HCT116 (cell line): ENCODE data around the gene LRRC2. TPM values are rescaled to one million over a fixed set of nuclear protein-coding genes. Genes with fewer than 3 reads are reported as not detected.

Experiments used
- ATAC-seq: fragments of 200-7000 bp; cut with Tn5 transposase; 2 replicates; pipeline ENCODE4 v1.9.1; 2020; ENCODE audit warnings: mild to moderate bottlenecking, moderate library complexity
- BruUV-seq: library from RNA; stranded (reverse); fragments of 400-500 nt; replicated peaks from 2 replicates; lab custom pipeline; 2021; lab: Mats Ljungman, UMichigan
- CTCF ChIA-PET: fragments of 300-600 bp; sonication (Branson Sonifier 250); formaldehyde crosslinking; loops from one replicate; lab custom pipeline; 2021; ENCODE audit warnings: antibody characterized with exemption; lab: Charles Lee
- POLR2A ChIA-PET: fragments of 300-600, 350-600 bp; sonication (Branson Sonifier 250); formaldehyde crosslinking; loops from one replicate; lab custom pipeline; 2021; ENCODE audit warnings: antibody characterized with exemption; lab: Charles Lee
- RAD21 ChIA-PET, 2 experiments: fragments of 300-600 bp; sonication (Branson Sonifier 250); formaldehyde crosslinking; loops; one replicate each; lab custom pipeline; 2023; ENCODE audit warnings: low total read pairs in 2 of 2; ENCODE audit not compliant: uncharacterized antibody in 2 of 2, unreplicated experiment in 2 of 2, low non-redundant PET in 1 of 2; lab: Charles Lee
- DNase-seq: peaks from one replicate; pipeline ENCODE4 v3.0.0-alpha.2; 2010; ENCODE audit warnings: low read depth, low spot score
- H2AFZ ChIP-seq: fragments of 200-600 bp; shearing (Covaris generic), sonication (generic); 2 replicates; pipeline ENCODE4 v1.6.1; 2017; ENCODE audit warnings: low read depth, mixed run types, mixed read lengths, antibody characterized with exemption, low read length; ENCODE audit not compliant: poor library complexity, severe bottlenecking
- H3K27ac ChIP-seq: 2 replicates; pipeline ENCODE4 v1.5.1; 2012; ENCODE audit warnings: low read depth, low read length
- H3K27me3 ChIP-seq: fragments of 200-600 bp; sonication (generic); 2 replicates; pipeline ENCODE4 v1.6.1; 2016; ENCODE audit warnings: mixed run types, low read length, mixed read lengths; ENCODE audit not compliant: insufficient read depth
- H3K36me3 ChIP-seq, 2 experiments: fragments of 200-500 bp in 1 of 2; fragments of 200-600 bp in 1 of 2; sonication (Bioruptor generic) in 1 of 2; sonication (generic) in 1 of 2; 2 replicates each; pipeline versions ENCODE4 v1.5.1 to v1.6.1; 2014 to 2016; ENCODE audit warnings: low read length in 2 of 2, inconsistent platforms in 1 of 2, mixed read lengths in 1 of 2, mixed run types in 1 of 2; ENCODE audit not compliant: insufficient read depth in 2 of 2, control insufficient read depth in 1 of 2
- H3K4me1 ChIP-seq, 2 experiments: fragments of 200-600 bp in 1 of 2; sonication (generic) in 1 of 2; 2 replicates each; pipeline versions ENCODE4 v1.5.1 to v1.6.1; 2012 to 2017; ENCODE audit warnings: low read length in 2 of 2, inconsistent platforms in 1 of 2, mild to moderate bottlenecking in 1 of 2, mixed read lengths in 1 of 2, mixed run types in 1 of 2, moderate library complexity in 1 of 2; ENCODE audit not compliant: insufficient read depth in 2 of 2, control insufficient read depth in 1 of 2
- H3K4me2 ChIP-seq: fragments of 200-600 bp; sonication (generic); 2 replicates; pipeline ENCODE4 v1.6.1; 2017; ENCODE audit warnings: mixed run types, low read length, mixed read lengths
- H3K4me3 ChIP-seq, 2 experiments: fragments of 200-600 bp in 1 of 2; sonication (generic) in 1 of 2; replicated peaks in 1 of 2; 2 replicates each; pipeline ENCODE4 v1.5.1; 2011 to 2016; ENCODE audit warnings: low read length in 2 of 2, control low read depth in 1 of 2, low read depth in 1 of 2, mild to moderate bottlenecking in 1 of 2, mixed read lengths in 1 of 2, mixed run types in 1 of 2
- H3K79me2 ChIP-seq: fragments of 200-600 bp; sonication (generic); 2 replicates; pipeline ENCODE4 v1.6.1; 2017; ENCODE audit warnings: mild to moderate bottlenecking, mixed run types, low read length, moderate library complexity, mixed read lengths; ENCODE audit not compliant: insufficient read depth
- H3K9ac ChIP-seq: fragments of 200-600 bp; sonication (generic); 2 replicates; pipeline ENCODE4 v1.6.1; 2016; ENCODE audit warnings: low read length, mixed read lengths
- H3K9me2 ChIP-seq: fragments of 200-600 bp; sonication (generic), shearing (Covaris generic); 2 replicates; pipeline ENCODE4 v1.6.1; 2017; ENCODE audit warnings: mixed run types, mild to moderate bottlenecking, moderate library complexity; ENCODE audit not compliant: insufficient read depth
- H3K9me3 ChIP-seq, 2 experiments: fragments of 200-500 bp in 1 of 2; fragments of 200-600 bp in 1 of 2; sonication (Bioruptor generic) in 1 of 2; sonication (generic) in 1 of 2; 2 replicates each; pipeline ENCODE4 v1.6.1; 2014 to 2017; ENCODE audit warnings: low read length in 2 of 2, mixed read lengths in 2 of 2, inconsistent platforms in 1 of 2, low read depth in 1 of 2, mild to moderate bottlenecking in 1 of 2, mixed run types in 1 of 2, moderate library complexity in 1 of 2; ENCODE audit not compliant: control insufficient read depth in 1 of 2, insufficient read depth in 1 of 2
- H4K20me1 ChIP-seq: fragments of 200-600 bp; sonication (generic), shearing (Covaris generic); 2 replicates; pipeline ENCODE4 v1.6.1; 2017; ENCODE audit warnings: mixed run types, mild to moderate bottlenecking, moderate library complexity; ENCODE audit not compliant: insufficient read depth
- CEBPB ChIP-seq: IDR thresholded peaks from 2 replicates; pipeline ENCODE4 v1.6.1; 2012; ENCODE audit warnings: low read depth
- EGR1 ChIP-seq: IDR thresholded peaks from 2 replicates; pipeline ENCODE4 v1.6.1; 2012; ENCODE audit warnings: low read depth
- EZH2 ChIP-seq: fragments of 200-600 bp; sonication (generic); IDR thresholded peaks from 2 replicates; pipeline ENCODE4 v1.6.1; 2017; ENCODE audit warnings: antibody characterized with exemption, mixed run types
- EZH2phosphoT487 ChIP-seq: fragments of 200-600 bp; IDR thresholded peaks from 2 replicates; pipeline ENCODE4 v1.6.1; 2018; ENCODE audit warnings: antibody characterized with exemption, borderline replicate concordance
- JUND ChIP-seq: IDR thresholded peaks from 2 replicates; pipeline ENCODE4 v1.6.1; 2012
- POLR2A ChIP-seq: IDR thresholded peaks from 2 replicates; pipeline ENCODE4 v1.7.0; 2011; ENCODE audit warnings: borderline replicate concordance; ENCODE audit not compliant: insufficient read depth, insufficient read length; ENCODE audit errors: extremely low read depth
- ZFX ChIP-seq: fragments of 450-650 bp; IDR thresholded peaks from 2 replicates; pipeline ENCODE4 v1.6.1; 2017
- ZNF274 ChIP-seq: fragments of 200-500 bp; sonication (Bioruptor generic); IDR thresholded peaks from 2 replicates; pipeline ENCODE4 v1.6.1; 2014; ENCODE audit warnings: mild to moderate bottlenecking, low read depth, low read length, inconsistent platforms
- intact Hi-C: fragments of 100-400 bp; cut with micrococcal nuclease; formaldehyde crosslinking; loops from 2 replicates; pipeline ENCODE4 v1.10.0; 2022
- total RNA-seq: library from RNA; stranded (reverse); gene quantifications from one replicate; pipeline ENCODE4 v1.2.1, GENCODE V29; 2021; ENCODE audit not compliant: unreplicated experiment
- TF ChIP-seq, protein P1 (sequence below): IDR thresholded peaks from 2 replicates; pipeline ENCODE4 v1.6.1; 2012; ENCODE audit warnings: low read depth
- TF ChIP-seq, protein P2 (sequence below): IDR thresholded peaks from 2 replicates; pipeline ENCODE4 v1.6.1; 2012
- TF ChIP-seq, protein P3 (sequence below): IDR thresholded peaks from 2 replicates; pipeline ENCODE4 v1.6.1; 2012
- TF ChIP-seq, protein P4 (sequence below), 3 experiments: fragments of 200-600 bp in 1 of 3; sonication (generic) in 1 of 3; IDR thresholded peaks in 2 of 3; conservative IDR thresholded peaks in 1 of 3; 2 replicates each; pipeline ENCODE4 v1.5.1; 2012 to 2017; ENCODE audit warnings: low read depth in 2 of 3, low read length in 2 of 3, antibody characterized with exemption in 1 of 3, borderline replicate concordance in 1 of 3, control low read depth in 1 of 3, mild to moderate bottlenecking in 1 of 3, mixed read lengths in 1 of 3, mixed run types in 1 of 3, moderate library complexity in 1 of 3; ENCODE audit not compliant: insufficient read depth in 1 of 3

LRRC2 gene
- total RNA-seq, 1 experiment from 2014 or later = not detected

DNA sequence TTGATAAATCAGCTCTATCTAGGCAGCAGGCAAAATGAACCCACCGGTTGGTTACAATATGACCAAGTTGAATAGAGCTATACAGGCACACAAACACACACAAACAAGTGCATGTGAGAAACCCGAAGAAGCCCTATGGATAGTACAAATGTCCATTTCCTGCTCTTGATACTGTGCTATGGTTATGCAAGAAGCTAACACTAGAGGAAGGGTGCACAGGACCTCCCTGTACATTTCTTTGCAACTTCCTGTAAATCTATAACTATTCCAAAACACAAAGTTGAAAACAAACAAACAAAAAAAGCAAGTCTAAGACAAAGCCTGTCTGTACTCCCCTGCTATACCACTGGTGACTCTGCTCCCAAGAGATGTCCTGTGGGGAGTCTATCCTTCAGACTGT is 38.0 kb upstream of the LRRC2 start (continued):
- TF ChIP-seq, protein P1, sequence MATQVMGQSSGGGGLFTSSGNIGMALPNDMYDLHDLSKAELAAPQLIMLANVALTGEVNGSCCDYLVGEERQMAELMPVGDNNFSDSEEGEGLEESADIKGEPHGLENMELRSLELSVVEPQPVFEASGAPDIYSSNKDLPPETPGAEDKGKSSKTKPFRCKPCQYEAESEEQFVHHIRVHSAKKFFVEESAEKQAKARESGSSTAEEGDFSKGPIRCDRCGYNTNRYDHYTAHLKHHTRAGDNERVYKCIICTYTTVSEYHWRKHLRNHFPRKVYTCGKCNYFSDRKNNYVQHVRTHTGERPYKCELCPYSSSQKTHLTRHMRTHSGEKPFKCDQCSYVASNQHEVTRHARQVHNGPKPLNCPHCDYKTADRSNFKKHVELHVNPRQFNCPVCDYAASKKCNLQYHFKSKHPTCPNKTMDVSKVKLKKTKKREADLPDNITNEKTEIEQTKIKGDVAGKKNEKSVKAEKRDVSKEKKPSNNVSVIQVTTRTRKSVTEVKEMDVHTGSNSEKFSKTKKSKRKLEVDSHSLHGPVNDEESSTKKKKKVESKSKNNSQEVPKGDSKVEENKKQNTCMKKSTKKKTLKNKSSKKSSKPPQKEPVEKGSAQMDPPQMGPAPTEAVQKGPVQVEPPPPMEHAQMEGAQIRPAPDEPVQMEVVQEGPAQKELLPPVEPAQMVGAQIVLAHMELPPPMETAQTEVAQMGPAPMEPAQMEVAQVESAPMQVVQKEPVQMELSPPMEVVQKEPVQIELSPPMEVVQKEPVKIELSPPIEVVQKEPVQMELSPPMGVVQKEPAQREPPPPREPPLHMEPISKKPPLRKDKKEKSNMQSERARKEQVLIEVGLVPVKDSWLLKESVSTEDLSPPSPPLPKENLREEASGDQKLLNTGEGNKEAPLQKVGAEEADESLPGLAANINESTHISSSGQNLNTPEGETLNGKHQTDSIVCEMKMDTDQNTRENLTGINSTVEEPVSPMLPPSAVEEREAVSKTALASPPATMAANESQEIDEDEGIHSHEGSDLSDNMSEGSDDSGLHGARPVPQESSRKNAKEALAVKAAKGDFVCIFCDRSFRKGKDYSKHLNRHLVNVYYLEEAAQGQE = no peak
- no peak for TF ChIP-seq POLR2A
- TF ChIP-seq, protein P2, sequence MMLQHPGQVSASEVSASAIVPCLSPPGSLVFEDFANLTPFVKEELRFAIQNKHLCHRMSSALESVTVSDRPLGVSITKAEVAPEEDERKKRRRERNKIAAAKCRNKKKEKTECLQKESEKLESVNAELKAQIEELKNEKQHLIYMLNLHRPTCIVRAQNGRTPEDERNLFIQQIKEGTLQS = no peak

DNA sequence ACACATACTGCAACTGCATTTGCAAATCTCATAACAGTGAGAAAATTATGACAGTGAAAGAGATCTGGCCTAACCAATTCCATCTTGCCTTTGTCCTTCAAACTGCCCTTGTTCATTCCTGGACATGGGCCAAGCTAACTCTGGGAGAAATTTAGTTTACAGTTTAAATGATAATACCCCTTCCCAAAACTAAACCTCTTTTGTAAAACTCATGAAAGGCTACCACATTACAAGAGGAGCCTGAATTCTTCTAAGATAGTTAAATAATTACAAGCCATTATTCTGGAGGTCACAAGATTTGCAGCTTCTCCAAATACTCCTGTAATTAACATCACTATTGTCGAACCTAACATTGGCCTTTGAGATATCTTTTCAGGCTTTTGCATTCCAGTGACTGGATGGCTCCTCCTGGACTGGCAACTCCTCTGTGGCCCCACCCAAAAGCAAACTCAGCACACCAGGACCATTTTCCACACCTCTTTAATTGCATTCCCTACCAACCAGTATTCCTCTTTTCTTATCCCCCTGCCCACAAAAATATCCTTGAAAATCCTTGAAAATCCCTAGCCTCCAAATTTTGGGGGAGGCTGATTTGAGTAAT is 37.4 kb upstream of the LRRC2 start:
- no TSS peak for BruUV-seq
- no peaks in the 10 kb centered on the region for H3K9me3 ChIP-seq
- no peaks in the 10 kb centered on the region for H3K27me3 ChIP-seq
- no peak overlapping the region for H3K9ac ChIP-seq
- no peaks in the 10 kb centered on the region for H3K36me3 ChIP-seq
- no peaks in the 10 kb centered on the region for H3K9me2 ChIP-seq
- H3K4me3 ChIP-seq = no peak overlapping the region
- no peaks in the 10 kb centered on the region for H4K20me1 ChIP-seq
- no peak overlapping the region for H3K4me2 ChIP-seq
- intact Hi-C loops = no loop called here
- POLR2A ChIA-PET = interaction anchor here (0.5 kb wide), 1 partner anchor 608 kb away, joined by 3 read pairs; no protein-coding TSS in a partner anchor
- H3K79me2 ChIP-seq = no peaks in the 10 kb centered on the region
- CTCF ChIA-PET = no interaction called here
- no peak for ATAC-seq
- no peak for DNase-seq
- H2AFZ ChIP-seq = no peak overlapping the region
- no peak for TF ChIP-seq CEBPB
- TF ChIP-seq, protein P3, sequence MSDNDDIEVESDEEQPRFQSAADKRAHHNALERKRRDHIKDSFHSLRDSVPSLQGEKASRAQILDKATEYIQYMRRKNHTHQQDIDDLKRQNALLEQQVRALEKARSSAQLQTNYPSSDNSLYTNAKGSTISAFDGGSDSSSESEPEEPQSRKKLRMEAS = no peak
- TF ChIP-seq, protein P2 = no peak
- no peak for TF ChIP-seq EGR1
- TF ChIP-seq EZH2 = no peak
- no peak for TF ChIP-seq EZH2phosphoT487
- no peak for TF ChIP-seq ZNF274
- TF ChIP-seq, protein P1 = no peak
- TF ChIP-seq, protein P4, sequence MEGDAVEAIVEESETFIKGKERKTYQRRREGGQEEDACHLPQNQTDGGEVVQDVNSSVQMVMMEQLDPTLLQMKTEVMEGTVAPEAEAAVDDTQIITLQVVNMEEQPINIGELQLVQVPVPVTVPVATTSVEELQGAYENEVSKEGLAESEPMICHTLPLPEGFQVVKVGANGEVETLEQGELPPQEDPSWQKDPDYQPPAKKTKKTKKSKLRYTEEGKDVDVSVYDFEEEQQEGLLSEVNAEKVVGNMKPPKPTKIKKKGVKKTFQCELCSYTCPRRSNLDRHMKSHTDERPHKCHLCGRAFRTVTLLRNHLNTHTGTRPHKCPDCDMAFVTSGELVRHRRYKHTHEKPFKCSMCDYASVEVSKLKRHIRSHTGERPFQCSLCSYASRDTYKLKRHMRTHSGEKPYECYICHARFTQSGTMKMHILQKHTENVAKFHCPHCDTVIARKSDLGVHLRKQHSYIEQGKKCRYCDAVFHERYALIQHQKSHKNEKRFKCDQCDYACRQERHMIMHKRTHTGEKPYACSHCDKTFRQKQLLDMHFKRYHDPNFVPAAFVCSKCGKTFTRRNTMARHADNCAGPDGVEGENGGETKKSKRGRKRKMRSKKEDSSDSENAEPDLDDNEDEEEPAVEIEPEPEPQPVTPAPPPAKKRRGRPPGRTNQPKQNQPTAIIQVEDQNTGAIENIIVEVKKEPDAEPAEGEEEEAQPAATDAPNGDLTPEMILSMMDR (IDR thresholded peaks at IDR 0.05 in 2 of 3, conservative IDR thresholded peaks at IDR 0.05 in 1 of 3; ENCODE audit: borderline replicate concordance in 1 of 3, insufficient read depth in 1 of 3, low read depth in 2 of 3, low read length in 2 of 3) = no peak
- TF ChIP-seq JUND = no peak
- no peak for TF ChIP-seq ZFX
- peaks cover 0 to 6% of the 10 kb centered on the region in 2 experiments; a peak in 1 of 4 replicates for H3K4me1 ChIP-seq
- H3K27ac ChIP-seq = no peak overlapping the region
- RAD21 ChIA-PET = no interaction called here
